Activated T-cell treated with anti-CD3 and anti-CD28 coated beads, Interleukin-2, amount 50 U/mL, for 1 hour (primary cell): Measurements from ENCODE around the gene C5orf63.
"Not testable (repeated sequence)": the region's sequence is repeated elsewhere in the genome, so short reads cannot be mapped to it uniquely, and the experiment has no call there.

Experiments
- DNase-seq: peaks from one replicate; pipeline ENCODE4 v3.0.0-alpha.2; 2020

C5orf63 gene

DNA sequence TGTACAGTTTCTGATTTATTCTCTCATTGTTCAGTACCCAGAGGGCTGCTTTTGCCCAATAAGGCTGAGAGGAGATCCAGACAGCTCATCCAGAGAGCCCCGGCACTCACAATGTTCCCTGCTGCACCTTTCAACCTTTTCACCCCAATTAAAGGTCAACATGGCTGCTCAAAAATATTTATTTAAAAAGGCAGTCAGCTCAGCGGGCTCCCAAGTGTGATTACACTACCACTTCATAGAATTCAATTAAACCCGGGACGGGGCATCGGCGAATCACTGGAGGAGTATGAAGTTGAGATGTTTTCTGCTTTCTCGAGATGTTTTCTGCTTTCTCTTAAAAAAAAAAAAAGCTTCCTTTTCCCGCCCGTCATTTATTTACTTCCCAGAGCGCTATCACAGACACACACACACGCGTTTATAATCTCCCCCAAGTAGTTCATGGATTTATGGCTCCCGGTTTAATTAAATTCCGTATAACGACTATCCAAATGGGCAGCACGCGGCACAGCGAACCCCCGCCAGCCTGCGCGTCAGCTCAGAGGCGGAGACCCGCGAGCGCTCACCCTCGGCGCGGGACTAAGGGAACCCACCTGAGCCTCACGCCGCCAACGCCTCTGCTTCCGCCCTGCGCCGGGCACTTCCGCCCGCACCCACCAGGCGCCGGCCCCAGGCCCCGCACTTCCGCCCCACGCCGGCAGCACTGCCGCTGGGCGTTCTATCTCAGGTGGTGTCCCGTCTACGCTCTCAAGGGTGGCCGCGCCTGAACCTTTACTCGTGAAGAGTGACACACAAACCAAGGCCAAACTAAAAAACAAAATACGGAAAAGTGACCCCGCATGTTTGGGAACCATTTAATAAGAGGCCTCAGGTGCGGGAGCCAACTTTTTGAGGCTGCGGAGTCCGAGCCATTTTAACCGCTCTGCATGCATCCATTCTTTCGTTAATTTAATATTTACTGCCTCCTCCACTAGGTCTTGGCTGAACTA lies at the start of gene C5orf63:
TSS of gene C5orf63 (minus strand) at position 642 of the 986 bp plus-strand sequence. CDS start 14,507 bp downstream, outside the sequence.
- peak; percentile 61 for DNase-seq

DNA sequence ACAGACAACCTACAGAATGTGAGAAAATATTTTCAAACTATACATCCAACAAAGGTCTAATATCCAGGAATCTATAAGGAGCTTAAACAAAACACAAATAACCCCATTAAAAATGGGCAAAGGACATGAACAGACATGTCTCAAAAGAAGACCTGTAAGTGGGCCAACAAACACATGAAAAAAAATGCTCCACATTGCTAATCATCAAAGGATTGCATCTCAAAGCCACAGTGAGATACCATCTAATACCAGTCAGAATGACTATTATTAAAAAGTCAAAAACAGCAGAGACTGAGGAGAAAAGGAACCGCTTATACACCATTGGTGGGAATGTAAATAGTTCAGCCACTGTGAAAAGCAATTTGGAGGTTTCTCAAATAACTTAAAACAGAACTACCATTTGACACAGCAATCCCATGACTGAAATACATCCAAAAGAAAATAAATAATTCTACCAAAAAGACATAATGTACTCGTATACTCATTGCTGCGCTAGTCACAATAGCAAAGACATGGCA lies 39.1 kb upstream of the C5orf63 start:
- DNase-seq: no peak

DNA sequence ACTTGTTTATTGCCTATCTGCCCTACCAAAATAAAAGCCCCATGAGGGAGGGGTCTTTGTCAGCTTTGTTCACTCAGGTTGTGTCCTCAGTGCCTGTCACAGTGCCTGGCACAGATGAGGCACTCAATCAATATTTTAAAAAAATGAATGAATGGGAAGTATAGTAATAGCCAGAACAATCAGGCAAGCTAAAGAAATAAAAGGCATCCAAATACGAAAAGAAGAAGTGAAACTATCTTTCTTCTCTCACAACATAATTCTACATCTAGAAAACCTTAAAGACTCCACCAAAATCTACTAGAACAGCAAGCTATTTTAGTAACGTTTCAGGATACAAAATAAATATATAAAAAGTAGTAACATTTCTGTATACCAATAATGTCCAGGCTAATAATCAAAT lies 37.8 kb upstream of the C5orf63 start:
- no peak for DNase-seq

DNA sequence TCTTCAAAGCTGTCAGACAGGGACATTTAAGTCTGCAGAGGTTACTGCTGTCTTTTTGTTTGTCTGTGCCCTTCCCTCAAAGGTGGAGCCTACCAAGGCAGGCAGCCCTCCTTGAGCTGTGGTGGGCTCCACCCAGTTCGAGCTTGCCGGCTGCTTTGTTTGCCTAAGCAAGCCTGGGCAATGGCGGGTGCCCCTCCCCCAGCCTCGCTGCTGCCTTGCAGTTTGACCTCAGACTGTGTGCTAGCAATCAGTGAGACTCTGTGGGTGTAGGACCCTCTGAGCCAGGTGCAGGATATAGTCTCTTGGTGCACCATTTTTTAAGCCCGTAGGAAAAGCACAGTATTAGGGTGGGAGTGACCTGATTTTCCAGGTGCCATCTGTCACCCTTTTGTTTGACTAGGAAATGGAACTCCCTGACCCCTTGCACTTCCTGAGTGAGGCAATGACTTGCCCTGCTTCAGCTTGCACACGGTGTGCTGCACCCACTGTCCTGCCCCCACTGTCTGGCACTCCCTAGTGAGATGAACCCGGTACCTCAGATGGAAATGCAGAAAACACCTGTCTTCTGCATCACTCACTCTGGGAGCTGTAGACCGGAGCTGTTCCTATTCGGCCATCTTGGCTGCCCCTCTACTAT lies 35.4 kb upstream of the C5orf63 start:
- not testable (repeated sequence) for DNase-seq

DNA sequence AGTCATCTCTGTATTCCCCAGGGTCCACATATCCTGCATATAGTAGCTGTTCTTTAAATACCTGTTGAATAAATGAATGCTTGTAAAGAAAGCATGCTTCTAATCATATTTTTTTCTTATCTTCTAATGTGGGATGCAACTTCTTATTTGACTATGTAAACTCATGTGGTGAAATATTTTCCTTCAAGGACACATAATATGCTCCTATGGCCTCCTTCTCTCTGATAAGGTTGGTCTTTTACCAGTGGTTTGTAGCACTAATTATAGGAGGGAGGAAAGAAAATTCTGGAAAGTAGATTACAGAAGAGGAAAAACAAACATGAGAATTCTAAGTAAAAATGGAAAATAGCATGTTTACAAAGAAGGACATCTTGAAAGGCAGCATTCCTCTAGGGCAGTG lies 28.6 kb upstream of the C5orf63 start:
- no peak for DNase-seq

DNA sequence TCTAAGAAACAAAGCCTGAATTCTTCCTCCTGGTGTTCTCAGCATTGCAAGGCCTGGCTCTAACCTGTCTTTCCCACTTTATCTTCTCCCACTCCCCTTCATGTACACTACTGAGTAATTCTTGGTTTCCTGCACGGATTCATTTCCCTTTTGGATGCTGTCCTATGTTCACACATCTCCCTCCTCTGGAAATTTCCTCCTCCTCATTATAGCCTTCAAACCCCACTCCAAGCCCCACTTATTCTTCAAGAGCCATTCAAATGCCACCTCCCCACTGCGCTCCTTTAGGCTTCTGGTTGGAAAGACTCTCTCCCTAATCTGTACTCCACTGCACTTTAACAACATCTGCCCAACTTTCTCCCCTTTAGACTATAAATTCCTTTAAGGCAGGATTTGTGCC lies 28.2 kb upstream of the C5orf63 start:
- DNase-seq: no peak

DNA sequence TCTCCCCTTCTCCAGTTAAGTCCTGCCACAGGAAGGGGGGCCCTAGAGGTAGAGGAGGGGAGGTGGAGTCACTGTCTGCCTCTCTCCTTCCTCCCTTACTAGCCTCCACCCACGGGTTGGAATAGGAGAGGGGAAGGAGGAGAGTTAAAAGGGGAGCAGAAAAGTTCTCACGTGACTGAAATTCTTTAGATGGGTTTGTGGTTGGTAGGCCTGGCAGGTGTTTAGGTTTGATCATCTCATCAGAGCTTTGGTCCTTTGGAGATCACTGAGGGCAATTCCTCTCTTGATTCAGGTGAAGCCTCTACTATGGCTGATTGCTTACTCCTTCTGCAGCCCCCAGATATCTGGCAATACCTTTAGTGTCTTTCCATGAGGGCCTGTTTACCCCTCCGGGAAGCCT lies 24.9 kb upstream of the C5orf63 start:
- no peak for DNase-seq

DNA sequence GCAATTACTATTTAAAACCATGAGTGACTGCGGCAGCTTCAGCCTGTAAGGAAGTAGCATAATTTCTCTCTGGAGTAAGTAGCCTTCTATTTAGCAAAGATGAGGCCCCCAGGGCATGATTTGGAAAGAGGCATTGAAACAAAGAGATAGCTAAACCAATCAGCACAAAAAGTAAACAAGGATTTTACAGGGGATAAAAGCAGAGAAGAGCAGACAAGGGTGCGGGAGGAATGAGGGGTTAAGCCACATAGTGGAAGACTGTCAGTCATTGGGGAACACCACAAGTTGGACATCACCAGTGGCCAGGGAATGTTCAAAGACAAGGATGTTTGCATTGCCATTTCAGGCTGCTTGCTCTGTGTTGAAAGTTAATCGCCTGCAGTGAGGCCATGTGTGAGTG lies 24.0 kb upstream of the C5orf63 start:
- DNase-seq: no peak

DNA sequence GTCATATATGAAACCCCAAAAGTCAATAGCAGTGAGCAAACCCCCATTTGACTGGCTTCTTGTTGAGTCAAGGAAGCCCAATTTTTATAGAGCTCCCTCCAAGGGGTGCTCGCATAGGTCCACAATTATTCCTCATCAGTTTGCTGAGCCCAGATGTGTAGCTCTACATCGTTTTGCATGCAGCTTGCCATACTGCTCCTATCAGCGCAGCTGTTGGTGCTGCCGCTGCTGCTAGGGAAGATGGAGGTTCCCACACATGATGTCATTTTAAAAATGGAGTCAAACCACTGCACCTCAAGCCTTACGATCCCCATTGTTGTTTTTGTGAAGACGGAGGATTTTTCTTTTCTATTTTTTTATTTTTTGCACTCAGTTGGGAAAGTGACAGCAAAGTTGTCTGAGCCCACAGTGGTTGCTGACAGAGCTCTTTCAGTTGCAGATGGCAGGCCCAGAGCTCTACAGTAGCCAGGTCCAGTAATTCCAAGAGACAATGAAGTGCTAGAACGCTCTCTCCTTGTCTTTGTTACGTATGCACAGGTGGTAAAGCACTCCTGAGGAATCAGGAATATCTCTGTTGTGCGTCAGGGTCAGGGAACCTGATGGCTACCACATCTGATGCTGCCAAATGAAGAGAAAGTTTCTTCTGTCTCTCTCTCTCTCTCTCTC lies 23.2 kb upstream of the C5orf63 start:
- DNase-seq: no peak

DNA sequence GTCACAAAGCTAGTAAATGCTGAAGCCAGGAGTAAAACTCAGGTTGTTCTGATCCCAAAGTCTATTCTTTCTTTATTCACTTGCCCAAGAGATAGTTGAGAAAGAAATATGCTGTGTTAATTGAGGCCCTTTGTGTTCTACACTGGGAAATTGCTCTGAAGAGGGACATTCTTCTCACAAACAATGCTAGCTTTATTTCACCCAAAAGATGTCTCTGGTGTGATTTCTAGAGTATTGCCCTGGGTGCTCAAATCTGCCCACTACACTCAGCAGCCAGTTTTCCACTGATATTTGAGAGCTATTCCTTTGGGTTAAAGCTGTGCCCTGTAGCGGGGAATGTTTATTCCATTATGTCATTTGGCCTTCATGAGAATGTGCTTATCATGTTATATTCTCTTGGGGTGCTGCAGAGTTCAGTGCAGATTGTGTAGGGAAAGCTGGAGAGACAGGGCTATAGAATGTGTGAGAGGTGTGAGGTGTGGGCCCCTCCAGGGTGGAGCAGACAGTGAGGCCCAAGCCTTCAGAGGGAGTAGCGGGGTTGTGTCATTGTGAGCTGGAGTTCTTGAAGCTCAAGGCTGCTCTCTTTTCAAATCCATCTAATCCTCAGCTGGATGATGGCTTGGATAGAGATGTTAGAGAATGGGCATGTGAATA lies 21.0 kb upstream of the C5orf63 start:
- no peak for DNase-seq

DNA sequence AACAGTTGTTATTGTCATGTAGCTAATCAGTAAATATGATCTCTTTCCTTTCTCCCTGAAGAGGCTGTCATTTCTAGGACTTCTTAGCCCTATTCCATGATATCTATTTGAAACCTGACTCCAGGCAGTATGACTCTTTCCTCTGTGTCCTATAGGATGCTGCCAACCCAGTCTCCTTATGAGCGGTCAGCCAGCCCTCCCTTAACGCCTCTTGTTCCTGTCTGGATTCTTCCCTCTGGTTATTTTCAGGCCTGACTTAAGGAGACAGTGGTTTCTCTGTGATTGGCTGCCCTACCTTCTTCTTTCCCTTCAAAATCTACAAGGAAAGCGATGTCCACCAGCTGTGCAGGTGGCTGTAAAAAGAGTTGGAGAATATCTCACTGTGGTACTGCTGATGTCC lies 19.4 kb upstream of the C5orf63 start:
- DNase-seq: no peak

DNA sequence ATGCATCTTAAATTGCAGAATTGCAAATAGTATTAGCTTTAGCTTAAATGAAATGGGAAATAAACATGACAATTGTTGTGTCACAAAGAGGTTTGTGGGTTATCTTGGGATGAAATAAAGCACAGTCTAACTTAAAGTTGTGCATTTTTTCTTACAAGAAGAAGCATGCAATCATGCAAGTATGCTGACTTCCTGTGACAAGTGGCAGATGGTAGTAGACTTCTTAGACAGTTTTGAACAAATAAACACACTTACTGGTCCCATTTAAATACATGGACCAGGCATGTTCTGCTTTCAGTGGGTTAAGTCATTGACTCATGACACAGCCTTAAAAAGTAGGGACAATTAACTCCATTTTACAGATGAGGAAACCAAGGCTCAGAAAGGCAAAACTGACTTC lies 15.9 kb upstream of the C5orf63 start:
- DNase-seq: no peak

DNA sequence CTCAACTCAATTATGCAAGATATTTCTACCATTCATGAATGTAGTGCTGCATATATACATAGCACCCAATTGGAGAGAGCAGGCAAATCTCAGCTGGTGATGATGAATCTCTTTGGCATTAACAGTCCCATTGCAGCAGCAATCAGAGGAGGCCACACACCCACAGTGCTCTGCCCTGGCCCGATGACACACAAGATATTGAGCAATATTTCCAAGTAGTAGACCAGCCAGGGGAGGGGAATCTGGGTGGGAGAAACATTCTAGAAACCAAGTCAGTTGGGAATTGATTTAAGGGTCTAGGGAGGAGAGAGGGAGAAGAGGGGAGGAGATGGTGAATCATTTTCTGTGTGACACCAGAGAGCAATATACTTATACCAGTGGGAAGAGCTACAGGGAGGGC lies 14.9 kb upstream of the C5orf63 start:
- no peak for DNase-seq

DNA sequence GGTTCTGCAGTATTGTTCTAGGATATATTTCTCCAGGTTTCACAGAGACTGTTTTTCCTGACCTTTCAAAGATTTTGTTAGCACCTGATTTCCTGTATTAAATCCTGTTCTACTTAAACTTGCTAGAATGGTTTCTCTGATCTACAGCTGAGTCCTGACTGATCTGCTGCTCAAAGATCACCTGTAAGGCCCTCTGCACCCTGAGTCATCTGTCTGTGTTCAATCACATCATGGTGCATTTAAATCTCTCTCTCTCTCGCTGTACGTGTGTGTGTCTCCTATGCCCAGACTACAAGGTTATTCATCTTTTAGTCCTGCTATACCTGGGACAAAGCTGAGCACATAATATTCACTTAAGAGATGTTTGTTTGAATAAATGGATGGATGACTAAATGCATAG lies 13.3 kb upstream of the C5orf63 start:
- DNase-seq: no peak

DNA sequence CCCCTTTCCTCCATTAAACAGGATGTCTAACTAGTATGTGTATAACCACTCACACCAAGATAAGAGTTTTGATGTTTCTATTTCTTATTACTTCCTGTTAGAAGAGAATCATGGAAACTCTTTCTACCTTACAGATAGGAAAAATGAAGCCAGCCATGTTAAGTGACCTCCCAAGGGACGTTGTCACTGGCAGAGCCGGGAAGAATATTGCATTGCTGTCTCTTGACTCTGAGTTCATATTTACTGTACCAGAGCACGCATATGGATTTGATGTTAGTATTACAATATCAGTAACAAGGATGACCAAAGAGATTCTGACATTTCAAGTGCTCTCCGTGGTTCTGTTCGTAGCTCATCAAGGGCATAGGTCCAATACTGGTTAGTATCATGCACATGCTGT lies 12.5 kb upstream of the C5orf63 start:
- DNase-seq: no peak

DNA sequence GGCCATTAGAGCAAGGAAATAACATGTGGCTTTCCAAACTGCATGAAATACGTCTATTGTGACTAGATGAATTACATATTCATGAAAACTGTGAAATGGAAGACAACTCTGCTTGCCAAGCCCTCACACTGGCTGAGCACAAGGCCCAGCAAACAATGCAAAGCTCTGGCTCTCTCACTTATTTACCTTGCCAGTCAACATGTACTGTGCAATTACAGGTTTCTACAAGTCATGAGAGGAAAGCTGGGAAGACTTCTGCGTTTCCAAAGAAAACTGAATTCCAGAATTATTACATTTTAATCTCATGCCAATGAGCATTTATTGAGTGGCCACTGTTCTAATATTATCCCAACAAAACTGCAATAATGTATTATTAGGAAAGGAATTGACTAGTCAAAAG lies 12.1 kb upstream of the C5orf63 start:
- DNase-seq: no peak

DNA sequence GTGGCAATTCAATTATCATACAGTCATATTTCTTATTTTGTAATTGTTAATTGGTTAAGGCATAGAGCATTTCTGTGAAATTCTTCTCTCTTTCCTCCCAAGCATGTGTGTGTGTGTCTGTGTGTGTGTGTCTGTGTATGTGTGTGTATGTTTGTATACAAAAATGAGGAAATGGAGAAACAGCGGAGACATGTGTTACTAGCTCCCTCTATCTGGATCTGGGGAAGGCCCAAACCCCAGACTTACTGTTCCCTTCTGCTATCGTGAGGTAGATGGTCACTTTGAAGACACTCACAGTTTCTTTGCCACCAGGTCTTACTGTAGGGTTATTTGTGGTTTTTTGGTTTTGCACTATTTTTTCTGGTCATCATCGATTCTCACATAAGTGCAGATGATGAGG lies 11.4 kb upstream of the C5orf63 start:
- DNase-seq: no peak

DNA sequence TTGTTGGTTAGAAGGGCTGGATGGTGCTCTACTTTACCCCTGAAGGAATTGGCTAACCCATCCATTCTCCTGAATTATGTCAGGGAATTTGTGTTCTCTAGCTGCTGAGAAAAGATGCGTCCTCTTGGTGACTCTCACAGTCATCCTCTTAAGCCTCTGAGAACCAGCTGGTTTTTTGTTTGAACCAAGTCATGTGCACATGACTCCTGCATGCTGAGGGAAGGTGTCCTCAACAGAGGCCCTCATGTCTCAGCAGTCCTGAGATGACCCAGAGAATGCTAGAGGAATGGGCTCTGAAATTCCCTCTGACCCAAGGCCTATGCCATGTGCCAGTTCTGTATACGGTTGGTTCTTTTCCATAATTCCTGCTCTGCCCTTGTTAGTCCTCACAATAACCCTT lies 10.4 kb upstream of the C5orf63 start:
- DNase-seq: no peak

DNA sequence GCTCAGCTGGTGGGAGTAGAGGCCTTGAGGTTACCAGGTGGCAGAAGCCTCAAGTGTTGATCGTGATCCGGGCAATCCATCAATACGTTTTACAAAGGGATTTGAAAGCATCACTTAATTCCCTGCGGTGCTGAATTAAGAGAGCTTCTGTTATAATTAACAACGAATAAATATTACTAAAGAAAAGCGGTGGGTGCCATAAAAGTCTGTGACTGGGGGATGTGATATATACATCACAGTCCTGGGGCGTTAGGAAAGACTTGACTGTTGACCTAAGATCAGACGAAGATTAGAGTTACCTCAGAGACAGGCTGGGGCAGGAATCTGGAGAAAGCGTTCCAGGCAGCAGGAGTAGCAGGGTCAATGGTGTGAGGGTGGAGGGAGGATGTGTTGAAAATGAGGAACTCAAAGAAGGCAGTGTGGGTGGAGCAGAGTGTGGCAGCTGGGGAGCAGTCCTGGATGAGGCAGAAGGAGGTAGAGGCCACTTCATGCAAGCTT lies 6.7 kb upstream of the C5orf63 start:
- DNase-seq: no peak

DNA sequence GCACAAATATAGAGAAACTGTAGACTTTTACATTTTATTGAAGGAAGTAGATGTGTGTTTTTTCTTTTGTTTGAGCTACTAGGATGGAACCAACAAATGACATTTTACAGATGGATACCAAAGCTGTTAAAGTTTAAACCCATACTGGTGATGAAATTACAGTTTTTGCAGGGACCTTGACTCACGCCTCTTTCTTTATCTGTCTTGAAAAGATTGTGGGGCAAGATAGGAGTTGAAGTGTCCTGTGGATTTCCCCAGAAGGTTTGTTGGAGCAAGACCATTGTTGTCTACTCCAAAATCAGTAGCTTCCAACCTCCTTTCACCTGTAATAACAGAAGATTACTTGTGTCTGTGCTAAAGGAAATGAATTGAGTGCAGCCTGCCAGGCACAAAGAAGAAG lies 4.1 kb upstream of the C5orf63 start:
- no peak for DNase-seq

DNA sequence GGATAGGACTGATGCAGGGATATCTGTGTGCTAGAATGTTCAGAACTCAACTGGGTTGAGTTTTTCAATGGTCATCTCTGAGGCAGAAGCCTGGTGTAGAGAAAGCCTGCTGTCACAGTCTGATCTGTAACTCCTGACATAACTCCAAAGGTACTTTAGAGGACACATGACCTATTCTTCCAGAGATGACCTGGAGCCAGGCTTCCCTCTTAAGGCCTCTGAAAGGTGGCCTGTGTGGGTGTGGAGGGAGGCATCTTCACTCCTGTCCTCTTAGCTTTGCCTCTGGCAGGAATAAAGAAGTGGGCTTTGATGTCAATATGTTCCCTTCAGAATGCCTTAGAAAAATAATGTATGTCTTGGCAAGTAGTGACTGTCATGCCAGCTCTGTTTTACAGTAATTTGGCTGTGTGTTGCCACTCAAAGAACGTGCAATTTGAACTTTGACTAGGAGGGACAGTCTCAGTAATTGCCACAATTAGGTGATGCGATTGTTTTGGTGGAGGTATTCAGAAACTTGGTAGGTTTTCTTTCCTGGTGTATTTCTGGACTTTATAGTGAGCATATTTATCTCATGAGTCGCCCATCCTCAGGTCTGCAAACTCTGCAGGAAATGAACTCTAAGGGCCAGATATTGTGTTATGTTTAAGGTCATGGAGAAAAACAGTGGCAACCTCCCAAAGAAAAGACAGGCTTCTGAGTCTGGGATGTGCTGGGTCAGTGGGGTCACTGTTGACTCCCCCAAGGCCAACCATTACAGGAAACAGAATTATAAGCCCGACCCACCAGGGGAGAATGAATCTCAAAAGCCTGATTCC lies 3.2 kb upstream of the C5orf63 start:
- DNase-seq: no peak

DNA sequence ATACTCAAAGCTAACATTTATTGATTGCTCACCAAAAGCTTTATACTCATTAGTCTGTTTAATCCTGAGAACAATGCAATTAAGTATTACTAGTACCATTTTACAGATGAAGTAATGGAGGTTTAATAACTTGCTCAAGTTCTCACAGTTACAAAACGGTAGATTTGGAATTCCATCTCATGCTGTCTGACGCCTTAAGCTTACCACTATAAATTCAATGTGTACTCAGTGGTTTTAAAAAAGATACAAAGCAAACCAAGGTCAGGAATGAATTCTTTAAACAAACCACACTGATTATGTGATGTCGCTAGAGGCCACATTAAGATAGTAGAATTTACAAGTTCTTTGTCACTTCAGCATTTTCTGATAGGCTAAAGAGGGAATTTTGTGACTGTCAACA lies 1.2 kb upstream of the C5orf63 start:
- DNase-seq: no peak
